ENCODE results near the gene ZBTB21.
A peak's percentile ranks its signal among the peaks of the same experiment; 100 is the strongest.
"Not testable (repeated sequence)": the region's sequence is repeated elsewhere in the genome, so short reads cannot be mapped to it uniquely, and the experiment has no call there.

Gene ZBTB21

GRCh38 chr21:41953249-41953830 is 56.8 kb downstream of the ZBTB21 start:
- Mint-ChIP-seq H3K4me3 (peak overlapping the region; percentile 73), H3K4me1 (ENCODE audit: low read depth) (peaks cover 15% of the 10 kb centered on the region), H3K27me3 (peaks cover 8% of the 10 kb centered on the region), H3K36me3 (no peaks in the 10 kb centered on the region), H3K9me3 (ENCODE audit: low read depth) (no peaks in the 10 kb centered on the region), H3K27ac (peak overlapping the region; percentile 50)

GRCh38 chr21:41952568-41953248 is 57.5 kb downstream of the ZBTB21 start:
- no peaks in the 10 kb centered on the region for H3K9me3 Mint-ChIP-seq (ENCODE audit: low read depth)
- no peaks in the 10 kb centered on the region for H3K36me3 Mint-ChIP-seq
- peak overlapping the region; percentile 50 for H3K27ac Mint-ChIP-seq
- peaks cover 8% of the 10 kb centered on the region for H3K27me3 Mint-ChIP-seq
- peaks cover 15% of the 10 kb centered on the region for H3K4me1 Mint-ChIP-seq (ENCODE audit: low read depth)
- peak overlapping the region; percentile 73 for H3K4me3 Mint-ChIP-seq

- H3K4me1 Mint-ChIP-seq (ENCODE audit: low read depth), result peaks cover 15% of the 10 kb centered on the region
- H3K9me3 Mint-ChIP-seq (ENCODE audit: low read depth), result no peaks in the 10 kb centered on the region
- H3K4me3 Mint-ChIP-seq, result peak overlapping the region; percentile 73
- H3K27me3 Mint-ChIP-seq, result peaks cover 8% of the 10 kb centered on the region
- H3K36me3 Mint-ChIP-seq, result no peaks in the 10 kb centered on the region
- H3K27ac Mint-ChIP-seq, result peak overlapping the region; percentile 50
Measured at GRCh38 chr21:41951876-41952567, 58.1 kb downstream of the ZBTB21 start.

GRCh38 chr21:41950941-41951351 is 59.2 kb downstream of the ZBTB21 start:
- H3K9me3 Mint-ChIP-seq (ENCODE audit: low read depth), result no peaks in the 10 kb centered on the region

GRCh38 chr21:41949631-41950030 is 60.5 kb downstream of the ZBTB21 start:
- not testable (repeated sequence) for H3K36me3 Mint-ChIP-seq; H3K4me3 Mint-ChIP-seq; H3K27me3 Mint-ChIP-seq; H3K27ac Mint-ChIP-seq; H3K9me3 Mint-ChIP-seq (ENCODE audit: low read depth)
- peaks cover 14% of the 10 kb centered on the region for H3K4me1 Mint-ChIP-seq (ENCODE audit: low read depth)

More at GRCh38 chr21:41950941-41951351, 59.2 kb downstream of the ZBTB21 start:
- Mint-ChIP-seq H3K27me3 (peaks cover 8% of the 10 kb centered on the region), H3K36me3 (no peaks in the 10 kb centered on the region), H3K4me1 (ENCODE audit: low read depth) (peaks cover 15% of the 10 kb centered on the region), H3K4me3 (no peak overlapping the region), H3K27ac (no peak overlapping the region)

GRCh38 chr21:41948901-41949300 is 61.3 kb downstream of the ZBTB21 start:
- Mint-ChIP-seq H3K27me3 (no peaks in the 10 kb centered on the region), H3K27ac (no peak overlapping the region), H3K36me3 (no peaks in the 10 kb centered on the region), H3K4me1 (ENCODE audit: low read depth) (peaks cover 9% of the 10 kb centered on the region), H3K4me3 (no peak overlapping the region), H3K9me3 (ENCODE audit: low read depth) (no peaks in the 10 kb centered on the region)

- H3K27ac Mint-ChIP-seq, result no peak overlapping the region
- peaks cover 9% of the 10 kb centered on the region for H3K4me1 Mint-ChIP-seq (ENCODE audit: low read depth)
- H3K36me3 Mint-ChIP-seq, result no peaks in the 10 kb centered on the region
- H3K27me3 Mint-ChIP-seq, result no peaks in the 10 kb centered on the region
- no peak overlapping the region for H3K4me3 Mint-ChIP-seq
- H3K9me3 Mint-ChIP-seq (ENCODE audit: low read depth), result no peaks in the 10 kb centered on the region
Measured at GRCh38 chr21:41948078-41948895, 61.9 kb downstream of the ZBTB21 start.

- H3K27ac Mint-ChIP-seq, result no peak overlapping the region
Measured at GRCh38 chr21:41945982-41946381, 64.2 kb downstream of the ZBTB21 start.

GRCh38 chr21:41943851-41944250 is 66.3 kb downstream of the ZBTB21 start:
- Mint-ChIP-seq H3K4me1 (ENCODE audit: low read depth) (peaks cover 2% of the 10 kb centered on the region), H3K36me3 (peaks cover 2% of the 10 kb centered on the region), H3K27me3 (no peaks in the 10 kb centered on the region), H3K27ac (no peak overlapping the region), H3K4me3 (no peak overlapping the region), H3K9me3 (ENCODE audit: low read depth) (no peaks in the 10 kb centered on the region)

More at GRCh38 chr21:41945982-41946381, 64.2 kb downstream of the ZBTB21 start:
- peaks cover 2% of the 10 kb centered on the region for H3K4me1 Mint-ChIP-seq (ENCODE audit: low read depth)
- no peaks in the 10 kb centered on the region for H3K27me3 Mint-ChIP-seq
- no peak overlapping the region for H3K4me3 Mint-ChIP-seq
- H3K36me3 Mint-ChIP-seq, result no peaks in the 10 kb centered on the region
- no peaks in the 10 kb centered on the region for H3K9me3 Mint-ChIP-seq (ENCODE audit: low read depth)

- H3K27me3 Mint-ChIP-seq, result no peaks in the 10 kb centered on the region
- peaks cover 2% of the 10 kb centered on the region for H3K36me3 Mint-ChIP-seq
- H3K9me3 Mint-ChIP-seq (ENCODE audit: low read depth), result no peaks in the 10 kb centered on the region
- no peak overlapping the region for H3K4me3 Mint-ChIP-seq
- peaks cover 2% of the 10 kb centered on the region for H3K4me1 Mint-ChIP-seq (ENCODE audit: low read depth)
- no peak overlapping the region for H3K27ac Mint-ChIP-seq
Measured at GRCh38 chr21:41942457-41942856, 67.7 kb downstream of the ZBTB21 start.

GRCh38 chr21:41941941-41942340 is 68.2 kb downstream of the ZBTB21 start:
- Mint-ChIP-seq H3K9me3 (ENCODE audit: low read depth) (no peaks in the 10 kb centered on the region), H3K4me1 (ENCODE audit: low read depth) (peaks cover 2% of the 10 kb centered on the region), H3K36me3 (peaks cover 2% of the 10 kb centered on the region), H3K27ac (no peak overlapping the region), H3K27me3 (no peaks in the 10 kb centered on the region), H3K4me3 (no peak overlapping the region)

- Mint-ChIP-seq H3K27ac (no peak overlapping the region), H3K4me3 (no peak overlapping the region), H3K9me3 (ENCODE audit: low read depth) (no peaks in the 10 kb centered on the region), H3K27me3 (no peaks in the 10 kb centered on the region), H3K4me1 (ENCODE audit: low read depth) (no peaks in the 10 kb centered on the region), H3K36me3 (peaks cover 2% of the 10 kb centered on the region)
Measured at GRCh38 chr21:41940431-41940830, 69.7 kb downstream of the ZBTB21 start.

- Mint-ChIP-seq H3K4me1 (ENCODE audit: low read depth) (no peaks in the 10 kb centered on the region), H3K27me3 (no peaks in the 10 kb centered on the region), H3K27ac (no peak overlapping the region), H3K9me3 (ENCODE audit: low read depth) (no peaks in the 10 kb centered on the region), H3K36me3 (peaks cover 2% of the 10 kb centered on the region), H3K4me3 (no peak overlapping the region)
Measured at GRCh38 chr21:41939391-41939790, 70.8 kb downstream of the ZBTB21 start.
